ENCODE data around the gene ADAM10. TPM values are rescaled to one million over a fixed set of nuclear protein-coding genes. Genes with fewer than 3 reads are reported as not detected.
"Not testable (repeated sequence)": the region's sequence is repeated elsewhere in the genome, so short reads cannot be mapped to it uniquely, and the experiment has no call there.

ADAM10 gene
- total RNA-seq, 1 experiment from 2014 or later = 334 TPM

GRCh38 chr15:58639992-58640391 is 109.5 kb downstream of the ADAM10 start:
- no peak for DNase-seq
- H3K4me3 ChIP-seq = no peak overlapping the region
- no peak overlapping the region for H3K27ac ChIP-seq
- H3K27me3 ChIP-seq = no peaks in the 10 kb centered on the region
- peaks cover 73% of the 10 kb centered on the region for H3K36me3 ChIP-seq
- H3K4me1 ChIP-seq = no peaks in the 10 kb centered on the region
- H3K9me3 ChIP-seq (replicated peaks) = no peaks in the 10 kb centered on the region

GRCh38 chr15:58639002-58639756 is 110.3 kb downstream of the ADAM10 start:
- H3K36me3 ChIP-seq = peaks cover 80% of the 10 kb centered on the region
- no peaks in the 10 kb centered on the region for H3K4me1 ChIP-seq
- no peaks in the 10 kb centered on the region for H3K27me3 ChIP-seq
- H3K27ac ChIP-seq = no peak overlapping the region
- H3K9me3 ChIP-seq (replicated peaks) = no peaks in the 10 kb centered on the region
- no peak for DNase-seq
- no peak overlapping the region for H3K4me3 ChIP-seq

- H3K36me3 ChIP-seq = peaks cover 81% of the 10 kb centered on the region
- H3K27me3 ChIP-seq = no peaks in the 10 kb centered on the region
- no peaks in the 10 kb centered on the region for H3K4me1 ChIP-seq
- H3K4me3 ChIP-seq = no peak overlapping the region
- DNase-seq = no peak
- no peaks in the 10 kb centered on the region for H3K9me3 ChIP-seq (replicated peaks)
- no peak overlapping the region for H3K27ac ChIP-seq
Observed at GRCh38 chr15:58632789-58633188, 116.7 kb downstream of the ADAM10 start.

GRCh38 chr15:58631319-58631718 is 118.2 kb downstream of the ADAM10 start:
- no peak for DNase-seq
- Histone ChIP-seq H3K27me3 (no peaks in the 10 kb centered on the region), H3K4me3 (no peak overlapping the region), H3K27ac (no peak overlapping the region), H3K36me3 (peaks cover 79% of the 10 kb centered on the region), H3K9me3 (replicated peaks) (no peaks in the 10 kb centered on the region), H3K4me1 (no peaks in the 10 kb centered on the region)

GRCh38 chr15:58629625-58630024 is 119.9 kb downstream of the ADAM10 start:
- DNase-seq = no peak
- no peaks in the 10 kb centered on the region for H3K27me3 ChIP-seq
- H3K27ac ChIP-seq = no peak overlapping the region

GRCh38 chr15:58628206-58628947 is 121.1 kb downstream of the ADAM10 start:
- Histone ChIP-seq H3K27ac (no peak overlapping the region), H3K4me1 (no peaks in the 10 kb centered on the region), H3K9me3 (replicated peaks) (no peaks in the 10 kb centered on the region), H3K27me3 (no peaks in the 10 kb centered on the region), H3K36me3 (peaks cover 81% of the 10 kb centered on the region), H3K4me3 (no peak overlapping the region)
- DNase-seq = no peak

More at GRCh38 chr15:58629625-58630024, 119.9 kb downstream of the ADAM10 start:
- no peaks in the 10 kb centered on the region for H3K4me1 ChIP-seq
- H3K4me3 ChIP-seq = no peak overlapping the region
- H3K36me3 ChIP-seq = peaks cover 85% of the 10 kb centered on the region
- no peaks in the 10 kb centered on the region for H3K9me3 ChIP-seq (replicated peaks)

GRCh38 chr15:58627701-58628100 is 121.8 kb downstream of the ADAM10 start:
- DNase-seq = no peak
- H3K4me3 ChIP-seq = no peak overlapping the region
- H3K27ac ChIP-seq = no peak overlapping the region
- H3K4me1 ChIP-seq = no peaks in the 10 kb centered on the region
- no peaks in the 10 kb centered on the region for H3K9me3 ChIP-seq (replicated peaks)
- H3K36me3 ChIP-seq = peaks cover 82% of the 10 kb centered on the region
- no peaks in the 10 kb centered on the region for H3K27me3 ChIP-seq

- H3K27me3 ChIP-seq = no peaks in the 10 kb centered on the region
- H3K27ac ChIP-seq = no peak overlapping the region
- no peak overlapping the region for H3K4me3 ChIP-seq
- H3K4me1 ChIP-seq = no peaks in the 10 kb centered on the region
- no peak for DNase-seq
- peaks cover 80% of the 10 kb centered on the region for H3K36me3 ChIP-seq
- H3K9me3 ChIP-seq (replicated peaks) = no peaks in the 10 kb centered on the region
Observed at GRCh38 chr15:58627046-58627445, 122.5 kb downstream of the ADAM10 start.

- no peaks in the 10 kb centered on the region for H3K9me3 ChIP-seq (replicated peaks)
- H3K36me3 ChIP-seq = peaks cover 77% of the 10 kb centered on the region
- no peak overlapping the region for H3K27ac ChIP-seq
- H3K4me3 ChIP-seq = no peak overlapping the region
- no peaks in the 10 kb centered on the region for H3K4me1 ChIP-seq
- no peaks in the 10 kb centered on the region for H3K27me3 ChIP-seq
- DNase-seq = no peak
Observed at GRCh38 chr15:58626378-58626777, 123.1 kb downstream of the ADAM10 start.

GRCh38 chr15:58622877-58623276 is 126.6 kb downstream of the ADAM10 start:
- Histone ChIP-seq H3K27me3 (no peaks in the 10 kb centered on the region), H3K4me3 (no peak overlapping the region), H3K9me3 (replicated peaks) (no peaks in the 10 kb centered on the region), H3K36me3 (peaks cover 77% of the 10 kb centered on the region), H3K27ac (no peak overlapping the region), H3K4me1 (no peaks in the 10 kb centered on the region)
- no peak for DNase-seq

GRCh38 chr15:58620268-58620667 is 129.2 kb downstream of the ADAM10 start:
- DNase-seq; H3K9me3 ChIP-seq (replicated peaks); H3K27ac ChIP-seq; H3K4me1 ChIP-seq; H3K27me3 ChIP-seq; H3K4me3 ChIP-seq: not testable (repeated sequence)
- H3K36me3 ChIP-seq = peaks cover 72% of the 10 kb centered on the region

- no peak overlapping the region for H3K4me3 ChIP-seq
- peaks cover 80% of the 10 kb centered on the region for H3K36me3 ChIP-seq
- DNase-seq = no peak
- peaks cover 6% of the 10 kb centered on the region for H3K9me3 ChIP-seq (replicated peaks)
- H3K4me1 ChIP-seq = no peaks in the 10 kb centered on the region
- H3K27me3 ChIP-seq = no peaks in the 10 kb centered on the region
- no peak overlapping the region for H3K27ac ChIP-seq
Observed at GRCh38 chr15:58616171-58616570, 133.3 kb downstream of the ADAM10 start.

GRCh38 chr15:58611731-58612676 is 137.5 kb downstream of the ADAM10 start:
- Histone ChIP-seq H3K4me1 (no peaks in the 10 kb centered on the region), H3K9me3 (replicated peaks) (peaks cover 6% of the 10 kb centered on the region), H3K27me3 (no peaks in the 10 kb centered on the region), H3K4me3 (no peak overlapping the region), H3K27ac (no peak overlapping the region), H3K36me3 (peaks cover 77% of the 10 kb centered on the region)
- DNase-seq = peak in 1 of 2 experiments; percentile 15

GRCh38 chr15:58608711-58609110 is 140.8 kb downstream of the ADAM10 start:
- H3K4me1 ChIP-seq = no peaks in the 10 kb centered on the region
- H3K27ac ChIP-seq = no peak overlapping the region
- H3K36me3 ChIP-seq = peaks cover 69% of the 10 kb centered on the region
- no peaks in the 10 kb centered on the region for H3K27me3 ChIP-seq
- no peak for DNase-seq
- H3K9me3 ChIP-seq (replicated peaks) = no peaks in the 10 kb centered on the region
- no peak overlapping the region for H3K4me3 ChIP-seq
